Measurements from ENCODE around the gene PPP2R5C.
"Not testable (repeated sequence)": the region's sequence is repeated elsewhere in the genome, so short reads cannot be mapped to it uniquely, and the experiment has no call there.

PPP2R5C gene

GRCh38 chr14:101966742-101967141 lies 205.2 kb downstream of the PPP2R5C start:
- no peak for DNase-seq (ENCODE audit: low read depth)

- no peak for DNase-seq (ENCODE audit: low read depth)
Observed at GRCh38 chr14:101968186-101968585, 206.7 kb downstream of the PPP2R5C start.

GRCh38 chr14:101969481-101969880 lies 208.0 kb downstream of the PPP2R5C start:
- no peak for DNase-seq (ENCODE audit: low read depth)

- no peak for DNase-seq (ENCODE audit: low read depth)
Observed at GRCh38 chr14:101970830-101971400, 209.4 kb downstream of the PPP2R5C start.

GRCh38 chr14:101971458-101971857 lies 209.9 kb downstream of the PPP2R5C start:
- DNase-seq (ENCODE audit: low read depth), result not testable (repeated sequence)

GRCh38 chr14:101972126-101972866 lies 210.8 kb downstream of the PPP2R5C start:
- peak; percentile 99 for DNase-seq (ENCODE audit: low read depth)

GRCh38 chr14:101973356-101973755 lies 211.8 kb downstream of the PPP2R5C start:
- no peak for DNase-seq (ENCODE audit: low read depth)

GRCh38 chr14:101975231-101975630 lies 213.7 kb downstream of the PPP2R5C start:
- no peak for DNase-seq (ENCODE audit: low read depth)

Measured in GM04503 (cell line).